Pons (tissue), 1 donor: ENCODE measurements around the gene APOF.
"Not testable (repeated sequence)": the region's sequence is repeated elsewhere in the genome, so short reads cannot be mapped to it uniquely, and the experiment has no call there.

Experiments
- DNase-seq: peaks from one replicate; pipeline ENCODE4 v3.0.0-alpha.2; 2016; ENCODE audit warnings: low spot score

The APOF gene

GRCh38 chr12:56362130-56363059 lies at the start of gene APOF:
Gene APOF (minus strand): TSS chr12:56362857. CDS start chr12:56362745, 112 bp downstream.
- DNase-seq, result no peak

- no peak for DNase-seq
Observed at GRCh38 chr12:56411781-56412639, 49.4 kb upstream of the APOF start.

- no peak for DNase-seq
Observed at GRCh38 chr12:56410768-56411167, 48.1 kb upstream of the APOF start.

GRCh38 chr12:56408799-56409417 lies 46.3 kb upstream of the APOF start:
- DNase-seq, result no peak

GRCh38 chr12:56404227-56404626 lies 41.6 kb upstream of the APOF start:
- not testable (repeated sequence) for DNase-seq

- not testable (repeated sequence) for DNase-seq
Observed at GRCh38 chr12:56401612-56402011, 39.0 kb upstream of the APOF start.

- DNase-seq, result not testable (repeated sequence)
Observed at GRCh38 chr12:56401125-56401524, 38.5 kb upstream of the APOF start.

- DNase-seq, result not testable (repeated sequence)
Observed at GRCh38 chr12:56399466-56399865, 36.8 kb upstream of the APOF start.

GRCh38 chr12:56398324-56398723 lies 35.7 kb upstream of the APOF start:
- DNase-seq, result no peak

- no peak for DNase-seq
Observed at GRCh38 chr12:56392331-56392730, 29.7 kb upstream of the APOF start.

GRCh38 chr12:56391721-56392120 lies 29.1 kb upstream of the APOF start:
- no peak for DNase-seq

GRCh38 chr12:56389412-56389811 lies 26.8 kb upstream of the APOF start:
- DNase-seq, result no peak

GRCh38 chr12:56387152-56387736 lies 24.6 kb upstream of the APOF start:
- DNase-seq, result no peak

- no peak for DNase-seq
Observed at GRCh38 chr12:56385873-56386272, 23.2 kb upstream of the APOF start.

GRCh38 chr12:56382611-56383010 lies 20.0 kb upstream of the APOF start:
- no peak for DNase-seq

- no peak for DNase-seq
Observed at GRCh38 chr12:56377989-56378316, 15.3 kb upstream of the APOF start.

- DNase-seq, result no peak
Observed at GRCh38 chr12:56377310-56377988, 14.8 kb upstream of the APOF start.

GRCh38 chr12:56375598-56376434 lies 13.2 kb upstream of the APOF start:
- DNase-seq, result no peak

GRCh38 chr12:56374726-56375597 lies 12.3 kb upstream of the APOF start:
- no peak for DNase-seq

- DNase-seq, result no peak
Observed at GRCh38 chr12:56373515-56373914, 10.9 kb upstream of the APOF start.
